GM20000 (cell line): ENCODE data around the gene TSPAN11.
A peak's percentile ranks its signal among the peaks of the same experiment; 100 is the strongest.

ENCODE experiments used
- DNase-seq: peaks from one replicate; pipeline ENCODE4 v3.0.0; 2012; ENCODE audit warnings: low spot score
- TF ChIP-seq, protein P1 (sequence below): IDR thresholded peaks from 2 replicates; pipeline ENCODE4 v1.5.1; 2012; ENCODE audit warnings: mild to moderate bottlenecking, control low read depth; ENCODE audit errors: extremely low read depth, missing control alignments

Gene TSPAN11

GRCh38 chr12:30911207-30911606 is 15.3 kb upstream of the TSPAN11 start:
- TF ChIP-seq, protein P1, sequence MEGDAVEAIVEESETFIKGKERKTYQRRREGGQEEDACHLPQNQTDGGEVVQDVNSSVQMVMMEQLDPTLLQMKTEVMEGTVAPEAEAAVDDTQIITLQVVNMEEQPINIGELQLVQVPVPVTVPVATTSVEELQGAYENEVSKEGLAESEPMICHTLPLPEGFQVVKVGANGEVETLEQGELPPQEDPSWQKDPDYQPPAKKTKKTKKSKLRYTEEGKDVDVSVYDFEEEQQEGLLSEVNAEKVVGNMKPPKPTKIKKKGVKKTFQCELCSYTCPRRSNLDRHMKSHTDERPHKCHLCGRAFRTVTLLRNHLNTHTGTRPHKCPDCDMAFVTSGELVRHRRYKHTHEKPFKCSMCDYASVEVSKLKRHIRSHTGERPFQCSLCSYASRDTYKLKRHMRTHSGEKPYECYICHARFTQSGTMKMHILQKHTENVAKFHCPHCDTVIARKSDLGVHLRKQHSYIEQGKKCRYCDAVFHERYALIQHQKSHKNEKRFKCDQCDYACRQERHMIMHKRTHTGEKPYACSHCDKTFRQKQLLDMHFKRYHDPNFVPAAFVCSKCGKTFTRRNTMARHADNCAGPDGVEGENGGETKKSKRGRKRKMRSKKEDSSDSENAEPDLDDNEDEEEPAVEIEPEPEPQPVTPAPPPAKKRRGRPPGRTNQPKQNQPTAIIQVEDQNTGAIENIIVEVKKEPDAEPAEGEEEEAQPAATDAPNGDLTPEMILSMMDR, result no peak
- no peak for DNase-seq

DNA sequence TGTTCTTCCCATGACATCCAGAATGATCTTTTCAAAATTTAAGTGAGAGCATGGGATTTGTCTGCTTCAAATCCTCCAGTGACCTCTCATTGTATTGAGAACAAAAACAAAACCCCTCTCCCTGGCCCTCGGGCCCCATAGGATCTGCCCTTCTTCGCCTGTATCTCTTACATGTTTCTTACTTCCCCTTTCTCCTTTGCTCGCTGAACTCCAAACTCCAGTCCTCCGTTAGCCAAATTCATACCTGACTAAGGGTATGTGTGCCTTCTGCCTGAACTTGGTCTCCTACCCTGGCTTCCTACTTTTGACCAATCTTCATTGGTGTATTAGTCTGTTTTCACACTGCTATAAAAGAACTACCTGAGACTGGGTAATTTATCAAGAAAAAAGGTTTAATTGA is 13.2 kb upstream of the TSPAN11 start:
- TF ChIP-seq, protein P1, result no peak
- DNase-seq, result no peak

- DNase-seq, result no peak
- TF ChIP-seq, protein P1, result no peak
These were observed 11.5 kb upstream of the TSPAN11 start for GRCh38 chr12:30914986-30915591.

GRCh38 chr12:30923057-30923456 is 3.5 kb upstream of the TSPAN11 start:
- DNase-seq, result no peak
- TF ChIP-seq, protein P1, result no peak

DNA sequence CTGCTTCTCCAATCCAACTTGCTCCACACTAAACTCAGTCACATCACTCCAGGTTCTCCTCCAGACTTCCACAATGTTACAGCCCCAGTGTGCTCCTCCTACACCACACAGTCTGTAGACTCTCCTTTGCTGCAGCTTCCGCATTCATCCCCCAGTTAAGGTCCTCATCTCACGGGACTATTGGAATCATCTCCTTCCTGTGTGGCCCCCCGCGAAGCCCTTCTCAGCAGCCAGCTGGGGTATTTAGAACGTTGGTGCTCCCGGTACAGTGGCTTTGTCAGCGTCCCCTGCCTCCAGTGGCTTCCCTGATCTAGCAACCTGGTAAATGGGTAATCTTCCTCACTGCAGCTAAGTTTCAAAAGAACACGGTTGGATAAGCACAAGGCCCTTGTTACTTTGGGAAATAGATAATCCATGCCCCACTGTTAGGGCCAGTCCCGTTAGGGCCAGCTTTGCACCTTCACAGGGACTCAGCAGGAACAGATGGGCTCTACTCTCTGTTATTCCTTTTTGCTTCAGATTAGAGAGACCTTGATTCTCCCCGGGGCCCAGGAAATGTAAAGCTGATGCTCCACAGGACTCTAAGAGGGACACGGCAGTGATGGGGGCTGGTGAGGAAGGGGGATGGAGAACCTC is 823 bp upstream of the TSPAN11 start:
- TF ChIP-seq, protein P1, result no peak
- DNase-seq, result no peak

DNA sequence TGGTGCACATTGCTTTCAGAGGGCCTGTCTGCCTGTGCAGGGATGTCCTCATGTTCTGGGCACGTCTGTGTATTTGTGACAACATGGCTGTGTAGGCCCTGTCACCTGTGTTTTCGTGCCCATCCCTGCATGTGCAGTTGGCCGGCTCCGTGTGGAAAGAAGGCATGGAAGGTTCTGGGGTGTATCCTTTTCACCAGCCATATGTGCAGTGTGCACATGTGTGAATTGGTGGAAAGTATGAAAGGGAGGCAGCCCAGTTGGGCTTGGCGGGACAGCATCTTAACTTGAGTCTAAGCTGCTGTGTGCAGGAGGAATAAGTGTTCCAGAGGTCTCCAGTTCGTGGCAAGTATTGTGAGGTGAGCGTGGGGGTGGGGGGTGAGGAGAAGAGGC is 669 bp downstream of the TSPAN11 start:
- TF ChIP-seq, protein P1, result no peak
- peak; percentile 30 for DNase-seq

DNA sequence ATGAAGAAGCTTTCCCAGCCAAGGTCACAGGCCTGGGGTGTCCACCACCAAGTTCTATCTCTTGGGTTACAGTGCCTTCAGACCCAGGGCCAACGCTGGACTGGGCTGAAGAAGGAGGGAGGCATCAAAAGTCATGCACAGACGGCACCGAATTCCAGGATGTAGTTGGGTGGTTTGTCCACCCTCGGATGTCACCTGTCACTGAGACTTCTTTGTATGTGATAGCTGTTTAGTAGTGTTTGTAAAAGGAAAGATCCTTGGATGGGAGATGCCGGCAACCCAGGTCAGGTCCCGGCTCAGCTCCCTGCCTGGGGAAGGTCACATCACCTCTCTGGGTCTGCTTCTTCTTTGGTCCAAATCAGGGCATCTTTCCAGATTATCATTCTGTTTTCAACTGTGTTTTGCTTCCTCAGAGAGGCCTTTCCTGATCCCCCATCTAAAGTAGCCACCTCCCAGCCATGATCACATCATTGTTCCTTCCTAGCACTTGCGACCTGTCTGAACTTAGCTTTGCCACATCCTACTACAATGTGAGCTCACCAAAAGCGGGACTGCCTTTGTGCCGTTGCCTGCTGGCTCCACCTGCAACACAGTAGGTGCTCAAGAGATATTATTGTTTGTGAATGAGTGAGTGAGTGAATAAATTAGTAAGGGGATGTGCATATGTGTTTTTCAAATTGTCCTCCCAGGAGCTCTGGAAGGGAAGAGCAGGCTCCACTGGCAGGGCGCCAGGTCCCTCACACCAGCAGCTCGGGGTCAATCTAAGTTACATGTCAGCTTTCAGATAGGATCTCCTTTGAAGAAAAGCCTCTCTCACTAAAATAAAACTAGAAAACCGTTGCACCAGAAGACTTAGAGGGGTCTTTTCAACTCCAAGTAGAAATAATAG is 2.1 kb downstream of the TSPAN11 start:
- TF ChIP-seq, protein P1, result no peak
- DNase-seq, result no peak
